Measurements from ENCODE around the gene PRKCB.

PRKCB gene

DNA sequence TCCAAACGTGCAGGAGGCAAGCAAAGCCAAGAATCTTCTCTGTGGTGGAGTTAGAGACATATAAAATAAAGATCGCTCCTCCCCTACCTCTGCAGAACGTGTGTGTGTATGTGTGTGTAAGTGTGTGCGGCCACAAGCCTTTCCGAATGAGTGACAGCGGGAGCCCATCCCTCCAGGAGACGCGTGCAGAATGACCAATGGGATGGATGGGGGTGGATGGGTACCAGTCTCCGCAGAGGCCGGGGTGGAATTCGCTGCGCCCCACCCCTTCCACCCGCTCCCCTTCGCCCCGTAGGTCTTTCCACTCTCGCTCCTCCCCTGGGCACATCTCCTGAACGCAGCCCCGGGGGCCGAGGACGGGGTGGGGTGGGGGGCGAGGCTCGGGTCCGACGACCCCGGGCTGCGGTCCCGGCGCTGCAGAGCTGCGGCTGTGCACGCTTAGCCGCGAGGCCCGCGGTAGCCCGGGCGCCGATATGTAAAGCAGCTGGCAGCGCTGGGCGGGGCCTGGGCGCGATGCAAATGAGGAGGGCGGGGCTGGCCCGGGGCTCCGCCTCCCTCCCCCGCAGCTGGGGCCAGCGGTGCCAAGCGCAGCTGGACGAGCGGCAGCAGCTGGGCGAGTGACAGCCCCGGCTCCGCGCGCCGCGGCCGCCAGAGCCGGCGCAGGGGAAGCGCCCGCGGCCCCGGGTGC is at the start of gene PRKCB:
Gene PRKCB, plus strand, starts transcription at position 594 of the 688 bp plus-strand sequence.
- H3K9me3 Mint-ChIP-seq = peaks cover 5% of the 10 kb centered on the region
- peak within 1 kb of the TSS; percentile 98 for H3K4me3 Mint-ChIP-seq
- H3K36me3 Mint-ChIP-seq = peaks cover 22% of the 10 kb centered on the region
- DNase-seq (ENCODE audit: low spot score in 2 of 2) = peak; percentile 94 to 98
- peak; percentile 87 for ATAC-seq (ENCODE audit: low read depth)
- H3K27me3 Mint-ChIP-seq = no peaks in the 10 kb centered on the region
- H3K27ac Mint-ChIP-seq = peak within 1 kb of the TSS; percentile 78
- H3K4me1 Mint-ChIP-seq = peaks cover 31% of the 10 kb centered on the region

DNA sequence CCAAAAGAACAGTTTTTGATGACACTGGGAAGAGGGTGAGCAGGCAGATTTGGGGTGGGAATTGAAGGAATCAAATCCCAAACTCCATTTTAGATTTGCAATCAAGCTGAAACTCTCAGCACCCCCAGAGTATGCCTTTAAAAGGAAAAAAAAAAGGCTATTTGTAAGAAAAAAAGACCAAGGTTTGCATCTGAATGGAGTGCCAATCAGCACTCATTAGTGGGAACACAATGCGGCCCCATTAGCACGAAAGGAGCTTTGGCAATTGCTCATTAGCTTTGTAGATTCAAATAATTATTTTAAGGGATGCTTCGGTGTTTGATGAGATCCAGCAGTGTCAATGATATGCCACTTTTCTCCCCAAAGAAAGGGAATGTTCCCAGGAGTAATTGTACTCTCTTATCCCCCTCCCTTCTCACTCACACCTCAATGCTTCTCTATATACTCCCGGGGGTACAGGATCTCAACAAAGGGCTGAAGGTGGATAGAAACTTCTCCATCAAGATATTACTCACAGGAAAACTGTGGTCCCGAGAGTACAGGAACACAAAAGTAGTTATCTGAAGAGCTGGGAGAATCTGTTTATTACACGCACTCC is 48.7 kb upstream of the PRKCB start:
- Mint-ChIP-seq H3K36me3 (no peaks in the 10 kb centered on the region), H3K27me3 (peaks cover 10% of the 10 kb centered on the region), H3K4me3 (no peak overlapping the region), H3K27ac (no peak overlapping the region), H3K4me1 (peaks cover 7% of the 10 kb centered on the region), H3K9me3 (no peaks in the 10 kb centered on the region)
- ATAC-seq (ENCODE audit: low read depth) (no peak), DNase-seq (ENCODE audit: low spot score in 2 of 2) (no peak)

DNA sequence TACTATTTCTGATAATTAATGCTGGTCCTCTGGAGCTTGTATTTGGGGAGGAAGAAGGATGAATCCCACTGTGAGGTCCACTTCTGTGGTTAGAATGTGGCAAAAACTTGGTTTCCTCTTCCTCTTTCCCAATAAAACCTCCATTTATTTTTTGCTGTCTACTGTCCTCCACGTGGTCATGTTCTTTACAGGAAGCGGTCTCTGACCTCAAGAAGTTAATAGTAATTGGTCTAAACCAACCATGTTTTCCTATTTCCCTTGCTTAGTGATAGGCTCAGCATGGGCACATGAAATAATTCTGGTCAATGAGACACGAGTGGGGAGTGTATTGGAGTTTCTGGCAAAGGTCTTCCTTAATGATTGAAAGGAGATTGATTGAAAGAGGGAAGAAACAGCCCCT is 47.1 kb upstream of the PRKCB start:
- no peak for DNase-seq (ENCODE audit: low spot score in 2 of 2)
- ATAC-seq (ENCODE audit: low read depth) = no peak
- no peak overlapping the region for H3K27ac Mint-ChIP-seq
- no peaks in the 10 kb centered on the region for H3K36me3 Mint-ChIP-seq
- H3K4me3 Mint-ChIP-seq = no peak overlapping the region
- H3K4me1 Mint-ChIP-seq = peaks cover 7% of the 10 kb centered on the region
- peaks cover 5% of the 10 kb centered on the region for H3K27me3 Mint-ChIP-seq
- H3K9me3 Mint-ChIP-seq = no peaks in the 10 kb centered on the region

DNA sequence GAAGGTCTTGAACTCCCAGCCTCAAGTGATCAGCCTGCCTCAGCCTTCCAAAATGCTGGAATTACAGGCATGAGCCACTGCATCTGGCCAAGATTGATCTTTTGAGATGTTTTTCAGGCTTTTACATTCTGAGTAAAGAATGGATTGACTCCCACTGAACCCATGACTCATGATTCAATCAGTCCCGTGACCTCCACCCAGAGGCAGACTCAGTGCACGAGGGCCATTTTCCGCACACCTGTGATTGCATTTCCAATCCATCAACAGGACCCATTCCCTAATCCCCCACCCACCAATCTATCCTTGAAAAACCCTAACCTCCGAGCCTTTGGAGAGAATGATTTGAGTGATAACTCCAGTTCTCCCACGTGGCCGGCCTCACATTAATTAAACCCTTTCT is 40.4 kb upstream of the PRKCB start:
- H3K27me3 Mint-ChIP-seq = no peaks in the 10 kb centered on the region
- DNase-seq (ENCODE audit: low spot score in 2 of 2) (no peak), ATAC-seq (ENCODE audit: low read depth) (no peak)
- H3K4me1 Mint-ChIP-seq = peaks cover under 1% of the 10 kb centered on the region
- no peaks in the 10 kb centered on the region for H3K9me3 Mint-ChIP-seq
- H3K4me3 Mint-ChIP-seq = no peak overlapping the region
- H3K27ac Mint-ChIP-seq = no peak overlapping the region
- H3K36me3 Mint-ChIP-seq = no peaks in the 10 kb centered on the region

DNA sequence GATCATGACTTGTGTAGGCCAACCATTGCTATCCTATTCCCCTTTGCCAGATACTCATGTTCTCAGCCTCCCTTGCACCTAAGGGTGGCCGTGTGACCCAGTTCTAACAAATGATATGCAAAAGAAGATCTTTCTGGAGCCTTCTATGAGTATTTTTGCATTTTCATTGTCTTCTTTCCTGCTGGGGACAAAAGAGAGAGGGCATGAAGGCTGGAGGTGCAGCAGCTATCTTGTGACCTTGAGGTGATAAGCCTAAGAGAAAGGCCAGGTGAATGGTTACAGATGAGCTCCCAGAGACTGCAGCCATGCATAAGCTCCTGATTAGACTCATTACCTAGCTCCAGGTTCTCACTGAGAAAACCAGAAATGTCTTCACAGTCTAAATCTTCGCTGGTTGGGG is 38.8 kb upstream of the PRKCB start:
- Mint-ChIP-seq H3K9me3 (no peaks in the 10 kb centered on the region), H3K4me1 (peaks cover 8% of the 10 kb centered on the region), H3K36me3 (no peaks in the 10 kb centered on the region), H3K27ac (no peak overlapping the region), H3K27me3 (no peaks in the 10 kb centered on the region), H3K4me3 (no peak overlapping the region)
- DNase-seq (ENCODE audit: low spot score in 2 of 2) = no peak
- ATAC-seq (ENCODE audit: low read depth) = no peak

DNA sequence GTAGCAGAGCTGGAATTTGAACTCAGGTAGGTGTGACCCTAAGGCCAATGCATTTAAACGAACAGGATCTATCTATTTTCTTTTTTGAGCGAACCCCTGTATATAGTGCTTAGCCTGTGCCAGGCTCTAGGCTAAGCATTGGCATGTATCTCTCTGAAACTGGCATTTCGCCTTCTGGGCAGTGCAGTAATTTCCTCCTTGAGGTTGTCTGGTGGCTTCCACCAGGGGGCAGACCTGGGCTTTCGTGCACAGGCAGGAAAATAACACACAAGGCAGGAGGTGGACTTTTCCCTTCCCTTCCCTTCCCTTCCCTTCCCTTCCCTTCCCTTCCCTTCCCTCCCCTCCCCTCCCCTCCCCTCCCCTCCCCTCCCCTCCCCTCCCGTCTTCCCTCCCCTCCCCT is 34.4 kb upstream of the PRKCB start:
- no peaks in the 10 kb centered on the region for H3K9me3 Mint-ChIP-seq
- H3K27ac Mint-ChIP-seq = no peak overlapping the region
- no peaks in the 10 kb centered on the region for H3K27me3 Mint-ChIP-seq
- ATAC-seq (ENCODE audit: low read depth) (peak; percentile 73), DNase-seq (ENCODE audit: low spot score in 2 of 2) (peak; percentile 71 to 74)
- no peaks in the 10 kb centered on the region for H3K36me3 Mint-ChIP-seq
- H3K4me3 Mint-ChIP-seq = no peak overlapping the region
- peaks cover 18% of the 10 kb centered on the region for H3K4me1 Mint-ChIP-seq

DNA sequence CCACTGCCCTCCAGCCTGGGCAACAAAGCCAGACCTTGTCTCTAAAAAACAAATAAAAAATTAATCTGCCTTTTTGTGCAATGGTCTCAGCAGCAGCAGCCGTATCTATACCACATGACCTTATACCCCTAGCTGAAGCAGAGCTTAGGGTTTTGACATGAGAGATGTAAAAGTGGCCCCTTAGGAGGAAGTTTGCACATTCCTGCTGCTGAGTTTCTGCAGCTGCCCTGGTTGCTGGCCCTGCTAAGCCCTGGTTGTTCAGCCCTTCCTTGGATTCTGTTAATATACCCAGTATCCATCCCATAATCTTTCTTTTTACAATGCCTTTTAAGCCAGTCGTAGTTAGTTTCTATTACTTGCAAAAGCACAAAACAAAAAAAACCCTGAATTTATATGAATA is 33.0 kb upstream of the PRKCB start:
- DNase-seq (ENCODE audit: low spot score in 2 of 2) (no peak), ATAC-seq (ENCODE audit: low read depth) (no peak)
- Mint-ChIP-seq H3K9me3 (no peaks in the 10 kb centered on the region), H3K36me3 (no peaks in the 10 kb centered on the region), H3K4me3 (no peak overlapping the region), H3K27me3 (no peaks in the 10 kb centered on the region), H3K4me1 (peaks cover 26% of the 10 kb centered on the region), H3K27ac (no peak overlapping the region)

DNA sequence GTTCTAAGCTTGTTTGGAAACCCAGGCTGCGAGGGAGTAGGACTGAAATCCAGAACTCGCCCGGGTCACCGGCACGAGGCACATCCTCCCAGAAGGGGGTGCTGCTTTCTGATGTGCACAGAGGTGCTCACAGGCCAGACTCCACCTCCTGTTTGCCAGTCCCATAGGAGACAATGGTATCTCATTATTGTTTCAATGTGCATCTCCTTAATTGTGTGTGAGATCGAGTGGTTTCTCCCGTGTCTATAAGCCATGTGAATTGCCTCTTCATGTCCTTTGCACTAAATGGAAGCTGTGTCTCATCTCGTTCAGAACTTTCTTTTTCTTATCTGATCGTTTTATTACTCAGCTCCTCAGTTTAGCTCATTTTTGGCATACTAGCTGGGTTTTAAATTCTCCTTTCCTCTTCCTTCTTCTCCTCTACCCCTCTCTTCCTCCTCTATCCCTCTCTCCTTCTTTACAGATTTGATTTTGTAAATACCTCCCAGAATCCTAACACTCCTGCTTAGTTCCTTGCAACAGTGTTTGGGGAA is 32.1 kb upstream of the PRKCB start:
- no peaks in the 10 kb centered on the region for H3K27me3 Mint-ChIP-seq

DNA sequence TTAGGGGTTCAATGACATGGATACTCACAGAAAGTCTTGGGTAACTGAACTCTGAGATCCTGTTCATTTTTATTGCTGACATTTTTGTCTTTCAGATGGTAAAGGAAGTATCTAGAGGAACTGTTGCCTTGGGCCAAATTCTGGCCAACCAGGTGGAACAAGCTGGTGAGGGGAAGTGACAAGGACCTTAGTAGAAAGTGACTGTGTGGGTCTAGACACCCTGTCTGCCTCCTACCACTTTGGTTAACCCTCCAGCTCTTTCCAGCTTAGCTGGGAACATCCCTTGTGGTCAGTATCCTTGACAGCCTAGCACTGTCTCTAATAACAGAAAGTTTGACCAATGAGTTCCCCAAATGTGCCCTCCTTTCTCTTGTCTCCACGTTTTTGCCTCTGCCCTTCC is 28.8 kb upstream of the PRKCB start:
- Mint-ChIP-seq H3K36me3 (no peaks in the 10 kb centered on the region), H3K9me3 (no peaks in the 10 kb centered on the region), H3K4me3 (peak overlapping the region; percentile 38), H3K4me1 (peaks cover 19% of the 10 kb centered on the region), H3K27me3 (no peaks in the 10 kb centered on the region), H3K27ac (peak overlapping the region; percentile 80)
- peak; percentile 96 for ATAC-seq (ENCODE audit: low read depth)
- DNase-seq (ENCODE audit: low spot score in 2 of 2) = peak; percentile 49 to 56

More for the DNA sequence above, 32.1 kb upstream of the PRKCB start:
- Mint-ChIP-seq H3K4me1 (peaks cover 26% of the 10 kb centered on the region), H3K27ac (no peak overlapping the region), H3K36me3 (no peaks in the 10 kb centered on the region), H3K9me3 (no peaks in the 10 kb centered on the region), H3K4me3 (peak overlapping the region; percentile 63)
- peak; percentile 68 to 71 for DNase-seq (ENCODE audit: low spot score in 2 of 2)
- peak; percentile 72 for ATAC-seq (ENCODE audit: low read depth)

DNA sequence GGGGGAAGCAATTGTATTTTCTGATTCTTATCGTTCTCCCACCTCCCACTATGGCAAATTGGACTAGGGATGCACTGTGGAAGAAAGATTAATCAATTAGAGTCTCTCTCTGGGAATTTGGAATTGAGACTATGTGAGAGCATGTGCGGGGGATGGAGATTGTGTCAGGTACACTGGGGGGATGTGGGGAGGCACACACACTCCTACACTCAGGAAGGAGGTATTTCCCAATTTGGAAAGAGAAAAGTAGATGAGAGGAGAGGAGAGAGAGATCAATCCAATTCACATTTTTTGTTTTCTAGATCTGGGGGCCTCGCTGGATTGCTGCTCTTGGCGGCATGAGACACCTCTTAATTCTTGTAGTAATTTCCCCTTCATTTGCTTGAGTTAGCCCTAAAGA is 14.3 kb upstream of the PRKCB start:
- DNase-seq (ENCODE audit: low spot score in 2 of 2) (no peak), ATAC-seq (ENCODE audit: low read depth) (no peak)
- Mint-ChIP-seq H3K4me3 (no peak overlapping the region), H3K27me3 (no peaks in the 10 kb centered on the region), H3K27ac (no peak overlapping the region), H3K36me3 (no peaks in the 10 kb centered on the region), H3K4me1 (peaks cover 12% of the 10 kb centered on the region), H3K9me3 (no peaks in the 10 kb centered on the region)

DNA sequence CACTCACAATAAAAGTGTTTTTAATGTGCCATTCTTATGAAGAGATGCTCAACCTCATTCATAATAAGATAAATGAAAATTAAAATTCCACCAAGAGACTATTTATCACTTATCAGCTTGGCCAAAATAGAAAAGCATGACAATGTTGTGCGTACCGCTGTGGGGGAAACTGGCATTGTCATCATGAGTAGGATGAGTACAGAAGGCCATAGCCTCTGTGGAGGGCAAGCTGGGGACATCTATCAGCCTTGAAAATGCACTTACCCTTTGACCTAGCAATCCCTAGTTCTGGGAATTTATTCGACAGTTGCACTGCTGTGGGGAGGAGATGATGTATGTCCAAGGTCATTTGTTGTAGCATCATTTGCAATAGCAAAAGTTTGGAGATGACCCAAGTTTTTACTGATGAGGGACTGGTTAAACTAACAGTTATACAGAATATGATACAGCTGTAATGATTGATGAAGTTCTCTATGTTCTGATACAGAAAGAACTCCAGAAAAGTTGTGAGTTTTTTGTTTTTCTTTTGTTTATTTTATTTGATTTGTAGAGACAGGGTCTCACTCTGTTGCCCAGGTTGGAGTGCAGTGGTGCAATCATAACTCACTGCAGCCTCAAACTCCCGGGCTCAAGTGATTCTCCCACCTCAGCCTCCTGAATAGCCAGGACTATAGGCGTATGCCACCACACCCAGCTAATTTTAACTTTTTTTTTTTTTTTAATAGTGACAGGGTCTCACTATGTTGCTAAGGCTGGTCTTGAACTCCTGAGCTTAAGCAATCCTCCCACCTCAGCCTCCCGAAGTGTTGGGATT is 13.7 kb upstream of the PRKCB start:
- no peaks in the 10 kb centered on the region for H3K36me3 Mint-ChIP-seq
- no peak overlapping the region for H3K4me3 Mint-ChIP-seq
- no peaks in the 10 kb centered on the region for H3K27me3 Mint-ChIP-seq
- no peak for ATAC-seq (ENCODE audit: low read depth)
- H3K9me3 Mint-ChIP-seq = no peaks in the 10 kb centered on the region
- H3K27ac Mint-ChIP-seq = no peak overlapping the region
- DNase-seq (ENCODE audit: low spot score in 2 of 2) = no peak
- peaks cover 18% of the 10 kb centered on the region for H3K4me1 Mint-ChIP-seq

DNA sequence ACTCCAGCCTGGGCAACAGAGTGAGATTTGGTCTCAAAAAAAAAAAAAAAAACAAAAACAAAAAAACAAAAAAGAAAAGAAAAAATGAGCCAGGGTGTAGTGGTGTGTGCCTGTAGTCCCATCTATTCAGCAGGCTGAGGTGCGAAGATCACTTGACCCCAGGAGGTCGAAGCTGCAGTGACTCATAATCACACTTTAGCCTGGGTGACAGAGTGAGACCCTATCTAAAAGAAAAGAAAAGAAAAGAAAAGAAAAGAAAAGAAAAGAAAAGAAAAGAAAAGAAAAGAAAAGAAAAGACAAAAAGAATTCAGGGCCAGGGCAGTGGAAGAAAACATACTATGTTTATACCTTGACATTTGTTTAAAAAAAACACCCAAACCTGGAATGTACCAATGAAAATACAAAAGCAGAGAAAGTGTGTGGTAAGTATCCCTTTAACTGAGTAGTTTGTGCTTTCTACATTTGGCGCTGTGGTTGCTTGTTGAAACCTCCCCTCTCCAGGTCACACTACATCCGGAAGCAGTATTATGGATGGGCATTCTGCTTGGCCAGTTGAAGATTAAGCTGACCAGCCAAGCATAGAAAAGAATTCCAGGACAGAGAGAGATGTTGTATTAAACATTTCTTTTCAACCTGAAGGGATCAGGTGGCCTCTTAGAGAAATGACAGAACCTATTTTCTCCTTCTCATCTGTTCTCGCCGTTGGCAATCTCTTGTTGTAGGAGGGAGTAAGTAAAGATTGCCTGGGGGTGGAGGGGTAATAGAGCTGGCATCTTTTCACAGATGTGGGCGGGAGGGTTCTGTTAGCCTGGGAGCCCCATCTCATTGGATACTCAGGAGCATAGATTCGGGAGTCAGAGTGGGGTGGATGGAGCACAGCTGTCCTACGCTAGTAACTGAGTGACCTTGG is 12.1 kb upstream of the PRKCB start:
- H3K36me3 Mint-ChIP-seq = no peaks in the 10 kb centered on the region
- DNase-seq (ENCODE audit: low spot score in 2 of 2) = no peak
- H3K27me3 Mint-ChIP-seq = no peaks in the 10 kb centered on the region
- H3K9me3 Mint-ChIP-seq = no peaks in the 10 kb centered on the region
- H3K27ac Mint-ChIP-seq = no peak overlapping the region
- H3K4me3 Mint-ChIP-seq = no peak overlapping the region
- peaks cover 21% of the 10 kb centered on the region for H3K4me1 Mint-ChIP-seq
- no peak for ATAC-seq (ENCODE audit: low read depth)

DNA sequence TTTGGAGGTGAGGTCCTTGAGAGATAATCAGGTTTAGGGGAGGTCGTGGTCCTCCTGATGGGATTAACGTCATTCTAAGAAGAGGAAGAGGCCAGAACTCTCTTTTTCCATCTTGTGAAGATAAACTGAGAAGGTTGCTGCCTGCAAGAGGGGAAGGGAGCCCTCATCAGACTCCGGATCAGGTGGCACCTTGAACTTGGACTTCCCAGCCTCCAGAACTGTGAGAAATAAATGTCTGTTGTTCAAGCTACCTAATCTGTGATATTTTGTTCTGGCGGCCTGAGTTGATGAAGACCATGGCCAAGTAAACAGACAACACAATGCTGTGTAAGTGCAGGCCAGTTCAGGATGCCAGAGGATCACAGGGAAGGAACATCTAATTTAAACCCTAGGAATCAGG is 10.9 kb upstream of the PRKCB start:
- DNase-seq (ENCODE audit: low spot score in 2 of 2) = no peak
- peak overlapping the region; percentile 8 for H3K27ac Mint-ChIP-seq
- H3K36me3 Mint-ChIP-seq = no peaks in the 10 kb centered on the region
- peaks cover 3% of the 10 kb centered on the region for H3K9me3 Mint-ChIP-seq
- no peaks in the 10 kb centered on the region for H3K27me3 Mint-ChIP-seq
- H3K4me3 Mint-ChIP-seq = no peak overlapping the region
- H3K4me1 Mint-ChIP-seq = peaks cover 21% of the 10 kb centered on the region
- no peak for ATAC-seq (ENCODE audit: low read depth)

Measured in memory B cell (primary cell).